SU-DHL-6 (cell line): ENCODE measurements around the gene ZC3H12C.

Source experiments
- H2AFZ ChIP-seq: fragments of 200-600 bp; sonication (generic); 2 replicates; pipeline ENCODE4 v1.6.1; 2014; ENCODE audit warnings: low read depth, mild to moderate bottlenecking, moderate library complexity, mixed read lengths, antibody characterized with exemption, low read length; ENCODE audit not compliant: severe bottlenecking
- H3F3A ChIP-seq: fragments of 200-600 bp; shearing (Covaris generic); 2 replicates; pipeline ENCODE4 v1.6.0; 2016; ENCODE audit warnings: antibody characterized with exemption, mild to moderate bottlenecking; ENCODE audit not compliant: insufficient read depth
- H3K27ac ChIP-seq: fragments of 200-600 bp; sonication (generic); 2 replicates; pipeline ENCODE4 v1.5.1; 2016; ENCODE audit warnings: low read depth, mild to moderate bottlenecking, low read length, moderate library complexity, mixed read lengths
- H3K27me3 ChIP-seq: fragments of 200-600 bp; sonication (generic), shearing (Covaris generic); 2 replicates; pipeline ENCODE4 v1.6.0; 2014; ENCODE audit warnings: mild to moderate bottlenecking, low read length
- H3K36me3 ChIP-seq: fragments of 200-600 bp; sonication (generic); 2 replicates; pipeline ENCODE4 v1.6.1; 2014; ENCODE audit warnings: mild to moderate bottlenecking, low read length, mixed read lengths
- H3K4me2 ChIP-seq: fragments of 300-600, 200-600 bp; shearing (Covaris generic), sonication (generic); 2 replicates; pipeline ENCODE4 v1.6.0; 2014; ENCODE audit warnings: low read length, low read depth, mild to moderate bottlenecking; ENCODE audit not compliant: poor library complexity, severe bottlenecking
- H3K4me3 ChIP-seq: fragments of 200-600 bp; sonication (generic); 2 replicates; pipeline ENCODE4 v1.5.1; 2014; ENCODE audit warnings: antibody characterized with exemption, low read length, mild to moderate bottlenecking, mixed read lengths; ENCODE audit not compliant: insufficient read depth, poor library complexity, severe bottlenecking
- H3K79me2 ChIP-seq: fragments of 200-600 bp; sonication (generic); 2 replicates; pipeline ENCODE4 v1.6.1; 2014; ENCODE audit warnings: mild to moderate bottlenecking, low read length, moderate library complexity; ENCODE audit not compliant: insufficient read depth
- H3K9ac ChIP-seq: fragments of 200-600 bp; sonication (generic); 2 replicates; pipeline ENCODE4 v1.7.0; 2014; ENCODE audit warnings: mild to moderate bottlenecking, low read length
- H3K9me2 ChIP-seq: fragments of 200-600 bp; sonication (generic); replicated peaks from 2 replicates; pipeline ENCODE4 v1.6.1; 2014; ENCODE audit warnings: low read length; ENCODE audit not compliant: insufficient read depth
- H3K9me3 ChIP-seq: fragments of 200-600 bp; sonication (generic); 2 replicates; pipeline ENCODE4 v1.6.1; 2014; ENCODE audit warnings: low read length, mixed read lengths; ENCODE audit not compliant: insufficient read depth
- H4K20me1 ChIP-seq: fragments of 200-600 bp; sonication (generic); 2 replicates; pipeline ENCODE4 v1.6.1; 2014; ENCODE audit warnings: low read depth, mild to moderate bottlenecking, antibody characterized with exemption, low read length, moderate library complexity, mixed read lengths
- CTCF ChIP-seq: fragments of 200-600 bp; sonication (generic); IDR thresholded peaks from one replicate; pipeline ENCODE4 v1.5.1; 2017; ENCODE audit warnings: antibody characterized with exemption, mild to moderate bottlenecking, low read length, moderate library complexity; ENCODE audit not compliant: insufficient read depth, poor library complexity, severe bottlenecking
- EZH2phosphoT487 ChIP-seq: fragments of 200-600 bp; sonication (generic), shearing (Covaris generic); conservative IDR thresholded peaks from 2 replicates; pipeline ENCODE4 v1.6.1; 2018; ENCODE audit warnings: mild to moderate bottlenecking, antibody characterized with exemption, low read length, moderate library complexity, mixed read lengths

Gene ZC3H12C

DNA sequence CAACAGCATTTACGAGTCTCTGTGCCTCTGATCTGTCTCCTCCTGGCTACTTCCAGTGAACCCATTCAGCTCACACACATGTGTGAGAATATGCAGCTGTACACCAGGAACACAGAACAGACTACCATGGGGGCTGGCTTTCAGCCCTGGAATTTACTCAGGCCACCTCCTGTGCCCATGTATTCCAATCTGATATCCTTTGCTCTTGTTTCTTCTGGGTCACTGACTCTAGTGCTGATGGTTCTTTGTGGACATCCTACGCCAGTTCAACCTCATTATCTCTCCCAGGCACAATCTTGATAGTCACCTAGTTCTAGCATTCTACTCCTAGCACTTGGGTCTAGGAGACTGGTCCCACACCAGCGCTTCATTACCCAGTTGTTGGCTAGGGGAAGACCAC, 23.0 kb upstream of the ZC3H12C start:
- Histone ChIP-seq H3K27ac (no peak overlapping the region), H3K36me3 (no peaks in the 10 kb centered on the region), H3K9me3 (no peaks in the 10 kb centered on the region), H3K27me3 (no peaks in the 10 kb centered on the region), H4K20me1 (no peaks in the 10 kb centered on the region), H3K79me2 (no peaks in the 10 kb centered on the region), H3K4me3 (no peak overlapping the region), H3F3A (no peaks in the 10 kb centered on the region), H2AFZ (no peak overlapping the region), H3K4me2 (no peak overlapping the region), H3K9ac (no peak overlapping the region), H3K9me2 (no peaks in the 10 kb centered on the region)
- TF ChIP-seq CTCF = no peak
- TF ChIP-seq EZH2phosphoT487 = no peak

GRCh38 chr11:110071197-110071596, 22.0 kb upstream of the ZC3H12C start:
- Histone ChIP-seq H3K9me3 (no peaks in the 10 kb centered on the region), H3K27me3 (no peaks in the 10 kb centered on the region), H3K27ac (no peak overlapping the region), H3K9me2 (no peaks in the 10 kb centered on the region), H4K20me1 (no peaks in the 10 kb centered on the region), H3F3A (no peaks in the 10 kb centered on the region), H3K4me2 (no peak overlapping the region), H3K4me3 (no peak overlapping the region), H3K36me3 (no peaks in the 10 kb centered on the region), H2AFZ (no peak overlapping the region), H3K9ac (no peak overlapping the region), H3K79me2 (no peaks in the 10 kb centered on the region)
- TF ChIP-seq CTCF = no peak
- no peak for TF ChIP-seq EZH2phosphoT487

DNA sequence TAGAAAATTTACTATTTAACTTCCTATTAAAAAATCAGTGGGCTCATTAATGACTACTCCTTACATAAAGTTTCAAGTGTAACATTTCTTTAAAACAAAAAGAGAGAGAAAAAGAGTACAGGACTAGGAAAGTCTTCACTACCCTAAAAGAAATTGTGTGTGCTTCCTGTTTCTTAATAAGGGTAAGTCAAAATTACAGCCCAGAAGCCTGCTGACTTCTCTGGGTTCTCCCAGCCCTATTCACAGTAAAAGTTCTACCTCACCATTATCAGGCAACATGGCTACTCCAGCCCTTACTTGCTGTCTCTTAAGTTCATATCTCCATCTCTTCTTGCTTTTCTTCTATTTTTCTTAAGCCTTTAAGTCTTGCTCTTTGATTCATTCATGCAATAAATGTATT, 20.3 kb upstream of the ZC3H12C start:
- no peaks in the 10 kb centered on the region for H4K20me1 ChIP-seq
- no peak overlapping the region for H3K27ac ChIP-seq
- TF ChIP-seq CTCF (no peak), EZH2phosphoT487 (no peak)
- no peak overlapping the region for H3K4me2 ChIP-seq
- H3K4me3 ChIP-seq = no peak overlapping the region
- H3K9me2 ChIP-seq = no peaks in the 10 kb centered on the region
- H3K27me3 ChIP-seq = no peaks in the 10 kb centered on the region
- no peaks in the 10 kb centered on the region for H3K9me3 ChIP-seq
- no peaks in the 10 kb centered on the region for H3F3A ChIP-seq
- no peak overlapping the region for H3K9ac ChIP-seq
- H3K79me2 ChIP-seq = no peaks in the 10 kb centered on the region
- H2AFZ ChIP-seq = no peak overlapping the region
- H3K36me3 ChIP-seq = no peaks in the 10 kb centered on the region

DNA sequence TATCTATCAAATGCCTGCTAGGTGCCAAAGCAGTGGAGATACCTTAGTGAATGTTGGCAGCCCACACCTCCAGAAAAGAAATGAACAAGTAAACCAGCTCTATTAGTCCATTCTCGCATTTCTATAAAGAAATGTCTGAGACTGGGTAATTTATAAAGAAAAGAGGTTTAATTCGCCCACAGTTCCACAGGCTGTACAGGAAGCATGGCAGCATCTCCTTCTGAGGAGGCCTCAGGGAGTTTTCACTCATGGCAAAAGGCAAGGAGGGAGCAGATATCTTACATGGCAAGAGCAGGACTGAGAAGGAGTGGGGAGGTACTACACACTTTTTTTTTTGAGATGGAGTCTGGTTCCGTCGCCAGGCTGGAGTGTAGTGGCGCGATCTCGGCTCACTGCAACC, 18.7 kb upstream of the ZC3H12C start:
- Histone ChIP-seq H3K27ac (no peak overlapping the region), H3K79me2 (no peaks in the 10 kb centered on the region), H3K36me3 (no peaks in the 10 kb centered on the region), H3K4me3 (no peak overlapping the region), H4K20me1 (no peaks in the 10 kb centered on the region), H3K9me3 (no peaks in the 10 kb centered on the region), H3K9me2 (no peaks in the 10 kb centered on the region), H2AFZ (no peak overlapping the region), H3K9ac (no peak overlapping the region), H3F3A (no peaks in the 10 kb centered on the region), H3K4me2 (no peak overlapping the region), H3K27me3 (no peaks in the 10 kb centered on the region)
- no peak for TF ChIP-seq CTCF
